Thyroid gland (tissue), 4 donors: Measurements from ENCODE around the gene POLR2L.

Experiments used
- POLR2A ChIP-seq, 2 donors: fragments of 450-650 bp; IDR thresholded peaks; one replicate each; pipeline ENCODE4 v1.6.1; 2017; ENCODE audit warnings: antibody characterized with exemption in 2 of 2, mild to moderate bottlenecking in 2 of 2, moderate library complexity in 1 of 2
- TF ChIP-seq, protein P1 (sequence below), 6 experiments: fragments of 200-600 bp in 3 of 6; fragments of 450-650 bp in 3 of 6; sonication (generic) in 3 of 6; IDR thresholded peaks; one replicate each; pipeline ENCODE4 v1.5.1; 2016 to 2019; ENCODE audit warnings: antibody characterized with exemption in 6 of 6, mild to moderate bottlenecking in 2 of 6, inconsistent platforms in 1 of 6, moderate library complexity in 1 of 6

DNA sequence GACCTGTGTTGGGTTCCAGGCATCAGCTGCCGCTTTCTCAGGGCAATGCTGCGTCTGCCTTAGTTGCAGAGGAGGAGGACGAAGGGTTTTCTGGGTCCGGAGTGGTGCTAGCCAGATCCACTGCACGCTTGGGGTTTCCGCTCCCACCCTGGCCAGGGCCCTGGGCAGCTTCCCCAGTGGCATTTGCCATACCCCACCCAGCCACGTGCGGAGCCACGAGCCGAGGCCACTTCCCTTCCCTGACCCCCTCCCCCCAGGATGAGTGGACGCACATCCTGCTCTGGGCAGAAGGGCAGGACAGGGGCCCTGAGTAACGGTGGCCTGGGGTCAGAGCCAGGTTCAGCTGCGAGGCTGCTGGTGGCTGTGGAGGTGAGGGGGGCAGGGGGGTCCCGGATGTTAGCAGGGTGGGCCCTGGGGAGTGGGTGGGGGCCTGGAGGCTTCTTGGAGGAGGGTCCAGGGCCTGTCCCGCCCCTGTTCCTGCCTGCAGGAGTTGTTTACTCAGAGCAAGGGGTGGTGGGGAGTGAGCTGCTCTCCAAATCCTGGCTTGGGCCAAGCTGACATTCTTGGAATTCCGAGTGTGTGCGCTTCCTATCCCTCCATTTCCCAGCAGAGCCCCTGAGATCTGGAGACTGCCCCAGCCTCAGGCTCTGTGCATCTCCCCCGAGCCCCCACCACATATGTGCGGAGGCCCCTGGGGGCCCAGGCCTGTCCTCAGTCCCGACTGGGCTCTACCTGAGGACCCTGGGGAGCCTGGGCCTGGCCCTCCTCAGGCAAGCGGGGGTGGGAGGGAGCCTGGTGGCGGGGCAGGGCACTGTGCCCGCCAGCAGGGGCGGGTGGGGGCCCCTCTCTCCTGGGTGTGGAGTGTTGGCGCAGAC lies 1.7 kb upstream of the POLR2L start:
- TF ChIP-seq, protein P1, sequence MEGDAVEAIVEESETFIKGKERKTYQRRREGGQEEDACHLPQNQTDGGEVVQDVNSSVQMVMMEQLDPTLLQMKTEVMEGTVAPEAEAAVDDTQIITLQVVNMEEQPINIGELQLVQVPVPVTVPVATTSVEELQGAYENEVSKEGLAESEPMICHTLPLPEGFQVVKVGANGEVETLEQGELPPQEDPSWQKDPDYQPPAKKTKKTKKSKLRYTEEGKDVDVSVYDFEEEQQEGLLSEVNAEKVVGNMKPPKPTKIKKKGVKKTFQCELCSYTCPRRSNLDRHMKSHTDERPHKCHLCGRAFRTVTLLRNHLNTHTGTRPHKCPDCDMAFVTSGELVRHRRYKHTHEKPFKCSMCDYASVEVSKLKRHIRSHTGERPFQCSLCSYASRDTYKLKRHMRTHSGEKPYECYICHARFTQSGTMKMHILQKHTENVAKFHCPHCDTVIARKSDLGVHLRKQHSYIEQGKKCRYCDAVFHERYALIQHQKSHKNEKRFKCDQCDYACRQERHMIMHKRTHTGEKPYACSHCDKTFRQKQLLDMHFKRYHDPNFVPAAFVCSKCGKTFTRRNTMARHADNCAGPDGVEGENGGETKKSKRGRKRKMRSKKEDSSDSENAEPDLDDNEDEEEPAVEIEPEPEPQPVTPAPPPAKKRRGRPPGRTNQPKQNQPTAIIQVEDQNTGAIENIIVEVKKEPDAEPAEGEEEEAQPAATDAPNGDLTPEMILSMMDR (IDR thresholded peaks at IDR 0.05), result peak in 2 of 6 experiments; percentile 11 to 14
- peak; percentile 49 to 61 for TF ChIP-seq POLR2A (IDR thresholded peaks at IDR 0.05)
